H1 (cell line): ENCODE results near the gene NAXE. TPM values are rescaled to one million over a fixed set of nuclear protein-coding genes. Genes with fewer than 3 reads are reported as not detected.
A peak's percentile ranks its signal among the peaks of the same experiment; 100 is the strongest.

Experiments used
- CHD2 ChIP-seq: IDR thresholded peaks from 2 replicates; pipeline ENCODE4 v1.6.1; 2012; ENCODE audit warnings: low read length, improper control_type of control experiment
- CHD7 ChIP-seq: fragments of 300-600 bp; sonication (generic); IDR thresholded peaks from 2 replicates; pipeline ENCODE4 v1.7.1; 2012; ENCODE audit warnings: low read length, moderate library complexity, mild to moderate bottlenecking, inconsistent platforms; ENCODE audit not compliant: insufficient replicate concordance
- CTCF ChIP-seq, 3 experiments: IDR thresholded peaks; 1 replicate in 2 of 3; 2 replicates in 1 of 3; pipeline versions ENCODE4 v1.5.1 to v1.6.1; 2011; ENCODE audit warnings: low read length in 3 of 3, mild to moderate bottlenecking in 3 of 3, inconsistent platforms in 2 of 3, low read depth in 1 of 3, moderate library complexity in 1 of 3; ENCODE audit not compliant: insufficient read depth in 1 of 3; ENCODE audit errors: control extremely low read depth in 1 of 3
- KDM1A ChIP-seq: fragments of 200-600, 300-600 bp; sonication (generic); IDR thresholded peaks from 2 replicates; pipeline ENCODE4 v1.7.1; 2016; ENCODE audit warnings: mild to moderate bottlenecking, low read length, borderline replicate concordance
- SP4 ChIP-seq: IDR thresholded peaks from 2 replicates; pipeline ENCODE4 v1.6.1; 2012; ENCODE audit warnings: low read length, inconsistent platforms
- TAF7 ChIP-seq: optimal IDR thresholded peaks from 2 replicates; pipeline ENCODE3; 2011; ENCODE audit warnings: low read depth, mild to moderate bottlenecking, inconsistent platforms, low read length, moderate library complexity, borderline replicate concordance
- polyA plus RNA-seq, 7 experiments: library from polyadenylated mRNA; depleted of rRNA in 3 of 7; stranded (reverse) in 5 of 7; unstranded in 2 of 7; fragments of >200 nt in 5 of 7; fragments of 200-250 nt in 2 of 7; gene quantifications; 1 replicate in 5 of 7; 2 replicates in 1 of 7; 4 replicates in 1 of 7; pipeline versions ENCODE4 v1.2.1 to v1.2.3, GENCODE V29; 2011 to 2013; ENCODE audit warnings: missing spikeins in 2 of 7, mixed read lengths in 2 of 7
- total RNA-seq: library from RNA; stranded (reverse); fragmentation: NEBNext Ultra II Directional; extraction: Animal tissue kit (Norgen Biotek cat#: 25700); gene quantifications from 2 replicates; pipeline ENCODE4 v1.2.1, GENCODE V29; 2021
- TF ChIP-seq, protein P1 (sequence below): IDR thresholded peaks from 2 replicates; pipeline ENCODE4 v1.6.1; 2011; ENCODE audit warnings: low read length, improper control_type of control experiment

The NAXE gene
- total and polyA plus RNA-seq, 2 of the 8 experiments (the other 6 are each of a cell fraction or from before 2014, with no cell fraction given), result 73.1 to 74.3 TPM

DNA sequence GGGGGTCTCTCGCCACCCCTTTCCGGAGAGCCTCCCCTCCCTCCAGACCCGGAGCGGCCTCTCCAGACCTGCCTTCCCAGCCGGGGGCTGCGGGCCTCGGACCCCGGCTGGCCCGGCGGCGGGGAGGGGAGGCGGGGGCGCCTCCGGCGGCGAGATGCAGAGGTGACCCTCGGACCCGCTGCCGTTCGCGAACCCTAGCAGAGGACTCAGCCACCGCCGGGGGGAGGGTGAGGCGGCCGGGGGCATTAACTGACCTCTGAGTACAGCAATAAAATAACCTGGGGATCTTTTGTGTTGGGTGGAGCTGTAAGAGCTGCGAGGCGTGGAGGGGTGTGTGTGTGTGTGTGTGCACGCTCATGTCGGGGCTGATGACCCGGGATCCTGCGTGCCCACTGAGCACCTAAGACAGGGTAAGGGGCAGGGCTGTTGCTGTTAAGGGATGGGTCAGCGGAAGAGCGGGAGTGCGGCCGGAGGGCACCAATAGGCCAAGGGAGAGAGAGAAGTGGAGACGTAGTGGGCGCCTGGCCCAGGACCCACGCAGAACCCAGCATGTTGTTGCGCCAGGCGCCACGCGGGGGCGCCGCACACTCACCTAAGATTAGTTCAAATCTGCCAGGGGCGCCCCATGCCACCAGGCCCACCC is 34.0 kb downstream of the NAXE start (continued):
- TF ChIP-seq CHD7 (no peak), TAF7 (peak; percentile 28), CHD2 (no peak), SP4 (no peak), KDM1A (no peak), CTCF (IDR thresholded peaks at IDR 0.05; ENCODE audit: control extremely low read depth in 1 of 3, insufficient read depth in 1 of 3, low read depth in 1 of 3, low read length in 3 of 3) (peak; percentile 69 to 84 (median 75))
- TF ChIP-seq, protein P1, sequence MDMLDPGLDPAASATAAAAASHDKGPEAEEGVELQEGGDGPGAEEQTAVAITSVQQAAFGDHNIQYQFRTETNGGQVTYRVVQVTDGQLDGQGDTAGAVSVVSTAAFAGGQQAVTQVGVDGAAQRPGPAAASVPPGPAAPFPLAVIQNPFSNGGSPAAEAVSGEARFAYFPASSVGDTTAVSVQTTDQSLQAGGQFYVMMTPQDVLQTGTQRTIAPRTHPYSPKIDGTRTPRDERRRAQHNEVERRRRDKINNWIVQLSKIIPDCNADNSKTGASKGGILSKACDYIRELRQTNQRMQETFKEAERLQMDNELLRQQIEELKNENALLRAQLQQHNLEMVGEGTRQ, result no peak
